Measurements from ENCODE around the gene IFNK. TPM values are rescaled to one million over a fixed set of nuclear protein-coding genes. Genes with fewer than 3 reads are reported as not detected.
A peak's percentile ranks its signal among the peaks of the same experiment; 100 is the strongest.

The IFNK gene
- total and polyA plus RNA-seq, 4 donors, result not detected

GRCh38 chr9:27534131-27534530 is 10.0 kb downstream of the IFNK start:
- no peak overlapping the region for H3K4me3 ChIP-seq (ENCODE audit: low read depth in 1 of 3, low read length in 3 of 3)
- no peaks in the 10 kb centered on the region for H3K27me3 ChIP-seq (ENCODE audit: control insufficient read depth in 4 of 4, insufficient read depth in 4 of 4, low read length in 3 of 4)
- H3K9me3 ChIP-seq (ENCODE audit: control insufficient read depth in 4 of 4, low read length in 3 of 4), result no peaks in the 10 kb centered on the region
- peaks cover 0 to 2% (median 0%) of the 10 kb centered on the region in 4 donors for H3K36me3 ChIP-seq (ENCODE audit: control insufficient read depth in 4 of 4, insufficient read depth in 3 of 4, low read depth in 1 of 4, low read length in 3 of 4)
- no peak overlapping the region for H3K27ac ChIP-seq (ENCODE audit: low read depth in 1 of 2, low read length in 2 of 2)
- DNase-seq (ENCODE audit: low spot score), result no peak
- WGBS, result 45% methylated on average over 4 of the region's 4 CpGs
- TF ChIP-seq ATF3 (IDR thresholded peaks at IDR 0.05) (no peak), REST (IDR thresholded peaks at IDR 0.05) (peak; percentile 41)
- peaks cover 5 to 30% (median 19%) of the 10 kb centered on the region in 4 donors for H3K4me1 ChIP-seq (ENCODE audit: control insufficient read depth in 4 of 4, insufficient read depth in 4 of 4, low read length in 3 of 4)
- no peak overlapping the region for H3K9ac ChIP-seq (ENCODE audit: low read depth in 1 of 2, low read length in 2 of 2)

- Histone ChIP-seq H3K9ac (ENCODE audit: low read depth in 1 of 2, low read length in 2 of 2) (no peak overlapping the region), H3K27ac (ENCODE audit: low read depth in 1 of 2, low read length in 2 of 2) (no peak overlapping the region), H3K4me1 (ENCODE audit: control insufficient read depth in 4 of 4, insufficient read depth in 4 of 4, low read length in 3 of 4) (peaks cover 8 to 34% (median 21%) of the 10 kb centered on the region in 4 donors), H3K27me3 (ENCODE audit: control insufficient read depth in 4 of 4, insufficient read depth in 4 of 4, low read length in 3 of 4) (no peaks in the 10 kb centered on the region), H3K9me3 (ENCODE audit: control insufficient read depth in 4 of 4, low read length in 3 of 4) (no peaks in the 10 kb centered on the region), H3K36me3 (ENCODE audit: control insufficient read depth in 4 of 4, insufficient read depth in 3 of 4, low read depth in 1 of 4, low read length in 3 of 4) (peaks cover 0 to 2% (median 0%) of the 10 kb centered on the region in 4 donors), H3K4me3 (ENCODE audit: low read depth in 1 of 3, low read length in 3 of 3) (no peak overlapping the region)
- TF ChIP-seq GABPA (IDR thresholded peaks at IDR 0.05 in 1 of 2, conservative IDR thresholded peaks at IDR 0.05 in 1 of 2) (no peak), EGR1 (IDR thresholded peaks at IDR 0.05; ENCODE audit: low read depth in 2 of 2) (no peak), HNF4A (conservative IDR thresholded peaks at IDR 0.05) (no peak), ATF3 (IDR thresholded peaks at IDR 0.05) (no peak), RAD21 (IDR thresholded peaks at IDR 0.05) (no peak), FOXA2 (IDR thresholded peaks at IDR 0.05) (no peak), NR2F2 (IDR thresholded peaks at IDR 0.05) (no peak), MAX (IDR thresholded peaks at IDR 0.05) (no peak), REST (IDR thresholded peaks at IDR 0.05) (no peak), YY1 (IDR thresholded peaks at IDR 0.05) (no peak), ZBTB33 (IDR thresholded peaks at IDR 0.05) (no peak)
- no peak for DNase-seq (ENCODE audit: low spot score)
- WGBS, result 76% methylated on average over 3 of the region's 3 CpGs
Observed at GRCh38 chr9:27534658-27535209, 10.6 kb downstream of the IFNK start.
